Liver (tissue), 9 donors: Measurements from ENCODE around the gene ZXDC. TPM values are rescaled to one million over a fixed set of nuclear protein-coding genes. Genes with fewer than 3 reads are reported as not detected.

ENCODE experiments used
- DNase-seq: peaks from one replicate; pipeline ENCODE4 v3.0.0-alpha.2; 2017; ENCODE audit warnings: low spot score
- H3K27ac ChIP-seq, 2 donors: one replicate each; pipeline ENCODE4 v1.7.0; 2013; ENCODE audit warnings: inconsistent platforms in 2 of 2, low read length in 2 of 2, control low read depth in 1 of 2, low read depth in 1 of 2, mild to moderate bottlenecking in 1 of 2
- H3K27me3 ChIP-seq, 4 donors: one replicate each; pipeline versions ENCODE4 v1.6.1 to v1.7.0; 2013; ENCODE audit warnings: low read length in 3 of 4, inconsistent platforms in 1 of 4, mild to moderate bottlenecking in 1 of 4, moderate library complexity in 1 of 4; ENCODE audit not compliant: control insufficient read depth in 4 of 4, insufficient read depth in 4 of 4
- H3K36me3 ChIP-seq, 4 donors: one replicate each; pipeline versions ENCODE4 v1.6.1 to v1.7.0; 2013; ENCODE audit warnings: low read length in 3 of 4, mild to moderate bottlenecking in 3 of 4, low read depth in 1 of 4, moderate library complexity in 1 of 4; ENCODE audit not compliant: control insufficient read depth in 4 of 4, insufficient read depth in 3 of 4
- H3K4me1 ChIP-seq, 4 donors: one replicate each; pipeline versions ENCODE4 v1.6.1 to v1.7.0; 2013; ENCODE audit warnings: low read length in 3 of 4, mild to moderate bottlenecking in 3 of 4, moderate library complexity in 1 of 4; ENCODE audit not compliant: control insufficient read depth in 4 of 4, insufficient read depth in 4 of 4
- H3K4me3 ChIP-seq, 3 donors: one replicate each; pipeline versions ENCODE4 v1.6.1 to v1.7.0; 2013; ENCODE audit warnings: low read length in 3 of 3, control low read depth in 1 of 3, low read depth in 1 of 3, mild to moderate bottlenecking in 1 of 3
- H3K9ac ChIP-seq, 2 donors: one replicate each; pipeline ENCODE4 v1.7.0; 2013; ENCODE audit warnings: low read length in 2 of 2, mild to moderate bottlenecking in 2 of 2, moderate library complexity in 2 of 2, control low read depth in 1 of 2, low read depth in 1 of 2
- H3K9me3 ChIP-seq, 4 donors: one replicate each; pipeline versions ENCODE4 v1.6.1 to v1.7.0; 2013; ENCODE audit warnings: low read length in 3 of 4; ENCODE audit not compliant: control insufficient read depth in 4 of 4
- ATF3 ChIP-seq: IDR thresholded peaks from 2 replicates; pipeline ENCODE4 v1.6.1; 2016; ENCODE audit warnings: antibody characterized with exemption
- CTCF ChIP-seq: fragments of 150-350 bp; IDR thresholded peaks from 2 replicates; pipeline ENCODE4 v1.5.1; 2017; ENCODE audit warnings: improper control_type of control experiment, low read depth, low read length; ENCODE audit not compliant: missing input control
- EGR1 ChIP-seq, 2 donors: IDR thresholded peaks; 2 replicates each; pipeline ENCODE4 v1.6.1; 2016 to 2018; ENCODE audit warnings: antibody characterized with exemption in 2 of 2, low read depth in 2 of 2
- FOXA1 ChIP-seq: IDR thresholded peaks from 2 replicates; pipeline ENCODE4 v1.6.1; 2016; ENCODE audit warnings: antibody characterized with exemption
- FOXA2 ChIP-seq: IDR thresholded peaks from 2 replicates; pipeline ENCODE4 v1.6.1; 2016; ENCODE audit warnings: antibody characterized with exemption
- GABPA ChIP-seq, 2 donors: IDR thresholded peaks in 1 of 2; conservative IDR thresholded peaks in 1 of 2; 2 replicates each; pipeline ENCODE4 v1.6.1; 2016; ENCODE audit warnings: antibody characterized with exemption in 2 of 2, mild to moderate bottlenecking in 1 of 2, moderate library complexity in 1 of 2
- HNF4A ChIP-seq, 2 donors: conservative IDR thresholded peaks; 2 replicates each; pipeline ENCODE4 v1.6.1; 2016; ENCODE audit warnings: antibody characterized with exemption in 2 of 2, mild to moderate bottlenecking in 2 of 2
- HNF4G ChIP-seq: IDR thresholded peaks from 2 replicates; pipeline ENCODE4 v1.6.1; 2016; ENCODE audit warnings: antibody characterized with exemption
- JUND ChIP-seq, 2 donors: IDR thresholded peaks; 2 replicates each; pipeline ENCODE4 v1.6.1; 2016; ENCODE audit warnings: antibody characterized with exemption in 2 of 2
- MAX ChIP-seq: IDR thresholded peaks from 2 replicates; pipeline ENCODE4 v1.6.1; 2016; ENCODE audit warnings: antibody characterized with exemption
- NR2F2 ChIP-seq: IDR thresholded peaks from 2 replicates; pipeline ENCODE4 v1.6.1; 2016; ENCODE audit warnings: antibody characterized with exemption
- RAD21 ChIP-seq, 2 donors: IDR thresholded peaks; 2 replicates each; pipeline ENCODE4 v1.6.1; 2016; ENCODE audit warnings: antibody characterized with exemption in 2 of 2, mild to moderate bottlenecking in 2 of 2
- REST ChIP-seq: IDR thresholded peaks from 2 replicates; pipeline ENCODE4 v1.6.1; 2016; ENCODE audit warnings: antibody characterized with exemption, mild to moderate bottlenecking
- RXRA ChIP-seq, 2 donors: IDR thresholded peaks; 2 replicates each; pipeline ENCODE4 v1.6.1; 2017 to 2018; ENCODE audit warnings: antibody characterized with exemption in 2 of 2, mild to moderate bottlenecking in 1 of 2
- SP1 ChIP-seq: IDR thresholded peaks from 2 replicates; pipeline ENCODE4 v1.6.1; 2018; ENCODE audit warnings: antibody characterized with exemption, mild to moderate bottlenecking
- TAF1 ChIP-seq: conservative IDR thresholded peaks from 2 replicates; pipeline ENCODE4 v1.6.1; 2016; ENCODE audit warnings: antibody characterized with exemption, mild to moderate bottlenecking
- YY1 ChIP-seq: IDR thresholded peaks from 2 replicates; pipeline ENCODE4 v1.6.1; 2016; ENCODE audit warnings: antibody characterized with exemption, mild to moderate bottlenecking
- ZBTB33 ChIP-seq: IDR thresholded peaks from 2 replicates; pipeline ENCODE4 v1.6.1; 2016; ENCODE audit warnings: antibody characterized with exemption
- WGBS: extraction: QIAGEN DNeasy Blood & Tissue Kit; methylation state at CpG from one replicate; pipeline ENCODE4 v1.1.7; 2013; 5-methylcytosine and 5-hydroxymethylcytosine counted together
- polyA plus RNA-seq, 2 donors: library from polyadenylated mRNA; stranded (reverse) in 1 of 2; unstranded in 1 of 2; fragments of 200-250 nt in 1 of 2; fragments of >200 nt in 1 of 2; fragmentation: Nextera tagmentation in 1 of 2; extraction: Ambion mirVana in 1 of 2; gene quantifications; one replicate each; pipeline versions ENCODE4 v1.2.1 to v1.2.3, GENCODE V29; 2013 to 2015
- total RNA-seq, 2 donors: library from RNA; depleted of rRNA; stranded (reverse); fragments of >200 nt; gene quantifications; one replicate each; pipeline ENCODE4 v1.2.3, GENCODE V29; 2014
- donor health status: healthy.
- donor health status: healthy.
- donor health status: healthy.
- donor health status: healthy.
- donor health status: healthy.

ZXDC gene
- total and polyA plus RNA-seq, 4 donors, result 7.0 to 42.3 (median 13.9) TPM

- H3K27me3 ChIP-seq, result no peaks in the 10 kb centered on the region
- DNase-seq, result peak; percentile 64
- H3K27ac ChIP-seq, result peak overlapping the region in 1 of 2 donors; percentile 33
- H3K9ac ChIP-seq, result peak overlapping the region in 1 of 2 donors; percentile 65
- WGBS, result under 1% methylated on average over 6 of the region's 6 CpGs
- no peaks in the 10 kb centered on the region for H3K36me3 ChIP-seq
- H3K4me1 ChIP-seq, result peaks cover 13 to 90% (median 64%) of the 10 kb centered on the region in 4 donors
- H3K4me3 ChIP-seq, result no peak overlapping the region
- TF ChIP-seq YY1 (peak; percentile 45), HNF4A (conservative IDR thresholded peaks at IDR 0.05) (peak; percentile 34 to 49), CTCF (peak; percentile 91), RAD21 (IDR thresholded peaks at IDR 0.05) (peak; percentile 89 to 93), RXRA (IDR thresholded peaks at IDR 0.05) (no peak), JUND (IDR thresholded peaks at IDR 0.05) (no peak), HNF4G (no peak), MAX (no peak)
- H3K9me3 ChIP-seq, result no peaks in the 10 kb centered on the region
These were observed 46.7 kb upstream of the ZXDC start for GRCh38 chr3:126522363-126522788.

GRCh38 chr3:126521122-126521891 is 45.6 kb upstream of the ZXDC start:
- TF ChIP-seq RXRA (IDR thresholded peaks at IDR 0.05) (no peak), NR2F2 (no peak), EGR1 (IDR thresholded peaks at IDR 0.05; ENCODE audit: low read depth in 2 of 2) (no peak), YY1 (no peak), SP1 (no peak), ZBTB33 (no peak), JUND (IDR thresholded peaks at IDR 0.05) (no peak), RAD21 (IDR thresholded peaks at IDR 0.05) (no peak), FOXA2 (no peak), HNF4A (conservative IDR thresholded peaks at IDR 0.05) (no peak), ATF3 (no peak), MAX (no peak), REST (no peak), FOXA1 (no peak), TAF1 (no peak), CTCF (no peak), GABPA (IDR thresholded peaks at IDR 0.05 in 1 of 2, conservative IDR thresholded peaks at IDR 0.05 in 1 of 2) (no peak), HNF4G (no peak)
- no peak overlapping the region for H3K9ac ChIP-seq
- H3K27me3 ChIP-seq, result no peaks in the 10 kb centered on the region
- no peak overlapping the region for H3K27ac ChIP-seq
- no peak overlapping the region for H3K4me3 ChIP-seq
- WGBS, result 80% methylated on average over 11 of the region's 11 CpGs
- H3K4me1 ChIP-seq, result peaks cover 14 to 88% (median 59%) of the 10 kb centered on the region in 4 donors
- no peaks in the 10 kb centered on the region for H3K36me3 ChIP-seq
- DNase-seq, result no peak
- H3K9me3 ChIP-seq, result no peaks in the 10 kb centered on the region
